ENCODE results near the gene CAPN5. TPM values are rescaled to one million over a fixed set of nuclear protein-coding genes. Genes with fewer than 3 reads are reported as not detected.
"Not testable (repeated sequence)": the region's sequence is repeated elsewhere in the genome, so short reads cannot be mapped to it uniquely, and the experiment has no call there.

The CAPN5 gene
- total and polyA plus RNA-seq, 2 donors = 1.5 to 3.0 TPM

DNA sequence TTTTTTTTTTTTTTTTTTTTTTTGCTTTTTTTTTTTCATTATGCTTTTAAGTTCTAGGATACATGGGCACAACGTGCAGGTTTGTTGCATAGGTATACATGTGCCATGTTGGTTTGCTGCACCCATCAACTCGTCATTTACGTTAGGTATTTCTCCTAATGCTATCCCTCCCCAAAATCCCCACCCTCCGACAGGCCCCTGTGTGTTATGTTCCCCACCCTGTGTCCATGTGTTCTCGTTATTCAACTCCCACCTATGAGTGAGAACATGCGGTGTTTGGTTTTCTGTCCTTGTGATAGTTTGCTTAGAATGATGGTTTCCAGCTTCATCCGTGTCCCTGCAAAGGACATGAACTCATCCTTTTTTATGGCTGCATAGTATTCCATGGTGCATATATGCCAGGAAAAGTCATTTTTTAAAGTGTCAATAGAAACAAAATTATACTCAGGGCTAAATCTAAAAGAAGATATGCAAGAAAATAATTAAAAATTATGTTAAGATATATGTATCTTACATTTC, 18.8 kb upstream of the CAPN5 start:
- H3K27ac ChIP-seq (ENCODE audit: low read depth in 1 of 2, low read length in 1 of 2); H3K9me3 ChIP-seq (ENCODE audit: control insufficient read depth in 2 of 2, insufficient read depth in 1 of 2, low read length in 1 of 2); H3K36me3 ChIP-seq (ENCODE audit: control insufficient read depth in 2 of 2, insufficient read depth in 2 of 2, low read length in 1 of 2); DNase-seq (ENCODE audit: low read depth in 6 of 9, low spot score in 9 of 9); H3K4me3 ChIP-seq (ENCODE audit: low read length in 2 of 2); H3K4me1 ChIP-seq (ENCODE audit: control insufficient read depth in 2 of 2, insufficient read depth in 2 of 2, low read length in 2 of 2): not testable (repeated sequence)
- H3K27me3 ChIP-seq (ENCODE audit: control insufficient read depth in 2 of 2, insufficient read depth in 1 of 2, low read length in 1 of 2) = peaks cover 6 to 16% of the 10 kb centered on the region in 2 donors
- WGBS = 74% methylated on average over 7 of the region's 7 CpGs

DNA sequence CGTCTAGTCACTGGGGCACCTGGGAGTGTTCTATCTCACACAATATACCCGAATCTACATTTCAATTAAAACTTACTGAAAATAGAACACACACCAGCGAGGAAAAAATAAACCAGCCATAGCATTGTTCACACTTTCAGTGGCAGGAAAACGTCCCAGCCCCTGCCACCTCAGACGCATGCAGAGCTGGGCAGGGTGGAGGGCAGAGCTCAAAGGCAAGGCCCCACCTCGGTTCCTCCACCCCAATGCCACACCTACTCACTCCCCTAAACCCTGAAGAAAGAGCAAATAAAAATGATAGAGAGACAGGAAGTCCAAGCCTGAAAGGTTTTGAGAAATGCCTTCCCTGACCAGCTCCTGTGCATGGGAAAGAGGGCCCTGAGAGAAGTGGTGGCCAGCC, 17.7 kb upstream of the CAPN5 start:
- WGBS = 96% methylated on average over 6 of the region's 6 CpGs
- no peaks in the 10 kb centered on the region for H3K9me3 ChIP-seq (ENCODE audit: control insufficient read depth in 2 of 2, insufficient read depth in 1 of 2, low read length in 1 of 2)
- H3K27me3 ChIP-seq (ENCODE audit: control insufficient read depth in 2 of 2, insufficient read depth in 1 of 2, low read length in 1 of 2) = peaks cover 6 to 16% of the 10 kb centered on the region in 2 donors
- no peaks in the 10 kb centered on the region for H3K36me3 ChIP-seq (ENCODE audit: control insufficient read depth in 2 of 2, insufficient read depth in 2 of 2, low read length in 1 of 2)
- H3K27ac ChIP-seq (ENCODE audit: low read depth in 1 of 2, low read length in 1 of 2) = no peak overlapping the region
- DNase-seq (ENCODE audit: low read depth in 6 of 9, low spot score in 9 of 9) = no peak
- no peak overlapping the region for H3K4me3 ChIP-seq (ENCODE audit: low read length in 2 of 2)
- peaks cover 0 to 7% of the 10 kb centered on the region in 2 donors for H3K4me1 ChIP-seq (ENCODE audit: control insufficient read depth in 2 of 2, insufficient read depth in 2 of 2, low read length in 2 of 2)

- Histone ChIP-seq H3K36me3 (ENCODE audit: control insufficient read depth in 2 of 2, insufficient read depth in 2 of 2, low read length in 1 of 2) (no peaks in the 10 kb centered on the region), H3K4me1 (ENCODE audit: control insufficient read depth in 2 of 2, insufficient read depth in 2 of 2, low read length in 2 of 2) (peaks cover 0 to 4% of the 10 kb centered on the region in 2 donors), H3K27ac (ENCODE audit: low read depth in 1 of 2, low read length in 1 of 2) (no peak overlapping the region), H3K27me3 (ENCODE audit: control insufficient read depth in 2 of 2, insufficient read depth in 1 of 2, low read length in 1 of 2) (no peaks in the 10 kb centered on the region), H3K4me3 (ENCODE audit: low read length in 2 of 2) (no peak overlapping the region), H3K9me3 (ENCODE audit: control insufficient read depth in 2 of 2, insufficient read depth in 1 of 2, low read length in 1 of 2) (peaks cover 2 to 8% of the 10 kb centered on the region in 2 donors)
- DNase-seq (ENCODE audit: low read depth in 6 of 9, low spot score in 9 of 9) = no peak
- WGBS = 95% methylated on average over 3 of the region's 3 CpGs
Measured at GRCh38 chr11:77051511-77051910, 15.3 kb upstream of the CAPN5 start.

DNA sequence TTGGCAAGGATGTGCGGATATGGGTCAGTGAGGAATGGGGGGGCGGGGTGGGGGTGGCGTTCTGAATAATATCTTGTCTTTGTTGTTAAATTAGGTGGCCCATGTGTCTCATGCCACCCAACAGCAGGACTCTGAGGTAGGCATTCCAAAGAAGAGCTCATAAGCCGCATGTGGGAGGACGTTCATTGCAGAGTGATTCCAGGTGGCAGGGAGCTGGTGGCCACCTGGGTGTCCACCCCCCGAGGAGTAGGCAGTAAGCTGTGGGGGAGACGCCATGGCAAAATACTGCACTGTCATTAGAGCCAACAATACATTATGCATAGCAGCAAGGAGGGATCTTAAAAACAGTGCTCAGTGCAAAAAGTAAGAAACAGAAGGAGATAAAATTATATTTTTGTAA, 14.3 kb upstream of the CAPN5 start:
- WGBS = 94% methylated on average over 7 of the region's 7 CpGs
- no peak overlapping the region for H3K27ac ChIP-seq (ENCODE audit: low read depth in 1 of 2, low read length in 1 of 2)
- no peak for DNase-seq (ENCODE audit: low read depth in 6 of 9, low spot score in 9 of 9)

DNA sequence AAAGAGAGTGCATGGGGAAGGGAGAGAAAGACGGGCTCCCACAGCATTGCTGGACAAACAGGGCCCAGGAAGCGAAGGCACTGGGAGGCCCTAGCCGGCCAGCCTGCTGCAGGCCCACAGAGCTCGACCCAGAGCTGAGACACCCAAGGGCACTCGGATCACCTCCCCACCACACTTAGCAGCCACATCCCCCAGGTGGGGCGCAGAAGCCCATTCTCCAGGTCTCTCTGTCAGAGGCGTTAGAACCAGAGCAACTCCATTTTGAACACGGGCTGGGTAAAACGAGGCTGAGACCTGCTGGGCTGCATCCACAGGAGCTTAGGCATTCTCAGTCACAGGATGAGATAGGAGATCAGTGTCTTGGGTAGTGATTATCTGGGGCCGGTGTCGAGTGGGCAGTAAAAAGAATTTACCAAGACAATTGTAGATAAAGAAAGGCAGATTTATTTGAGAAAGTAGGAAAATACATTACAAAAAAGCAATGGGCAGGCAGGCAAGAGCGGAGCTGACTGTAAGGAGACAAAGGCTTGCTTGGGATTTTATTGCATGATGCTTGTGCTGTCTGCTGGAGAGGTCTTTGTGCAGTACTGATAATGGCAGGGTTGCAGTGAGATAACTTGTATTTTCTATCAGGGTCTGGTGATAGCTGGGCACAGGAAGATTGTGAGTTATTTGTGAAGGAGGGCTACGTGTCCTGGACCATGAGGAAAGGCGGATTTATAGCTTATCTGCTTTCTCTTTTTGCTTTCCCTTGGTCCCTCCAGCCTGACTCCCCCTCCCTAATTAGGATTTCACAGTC, 13.4 kb upstream of the CAPN5 start:
- WGBS = 95% methylated on average over 14 of the region's 14 CpGs
- H3K36me3 ChIP-seq (ENCODE audit: control insufficient read depth in 2 of 2, insufficient read depth in 2 of 2, low read length in 1 of 2) = no peaks in the 10 kb centered on the region
- H3K9me3 ChIP-seq (ENCODE audit: control insufficient read depth in 2 of 2, insufficient read depth in 1 of 2, low read length in 1 of 2) = peaks cover 4 to 16% of the 10 kb centered on the region in 2 donors
- DNase-seq (ENCODE audit: low read depth in 6 of 9, low spot score in 9 of 9) = no peak
- no peaks in the 10 kb centered on the region for H3K4me1 ChIP-seq (ENCODE audit: control insufficient read depth in 2 of 2, insufficient read depth in 2 of 2, low read length in 2 of 2)
- H3K27ac ChIP-seq (ENCODE audit: low read depth in 1 of 2, low read length in 1 of 2) = no peak overlapping the region
- no peak overlapping the region for H3K4me3 ChIP-seq (ENCODE audit: low read length in 2 of 2)
- no peaks in the 10 kb centered on the region for H3K27me3 ChIP-seq (ENCODE audit: control insufficient read depth in 2 of 2, insufficient read depth in 1 of 2, low read length in 1 of 2)

More for the DNA sequence above, 14.3 kb upstream of the CAPN5 start:
- Histone ChIP-seq H3K4me3 (ENCODE audit: low read length in 2 of 2) (no peak overlapping the region), H3K36me3 (ENCODE audit: control insufficient read depth in 2 of 2, insufficient read depth in 2 of 2, low read length in 1 of 2) (no peaks in the 10 kb centered on the region), H3K27me3 (ENCODE audit: control insufficient read depth in 2 of 2, insufficient read depth in 1 of 2, low read length in 1 of 2) (no peaks in the 10 kb centered on the region), H3K4me1 (ENCODE audit: control insufficient read depth in 2 of 2, insufficient read depth in 2 of 2, low read length in 2 of 2) (no peaks in the 10 kb centered on the region), H3K9me3 (ENCODE audit: control insufficient read depth in 2 of 2, insufficient read depth in 1 of 2, low read length in 1 of 2) (peaks cover 4 to 16% of the 10 kb centered on the region in 2 donors)

DNA sequence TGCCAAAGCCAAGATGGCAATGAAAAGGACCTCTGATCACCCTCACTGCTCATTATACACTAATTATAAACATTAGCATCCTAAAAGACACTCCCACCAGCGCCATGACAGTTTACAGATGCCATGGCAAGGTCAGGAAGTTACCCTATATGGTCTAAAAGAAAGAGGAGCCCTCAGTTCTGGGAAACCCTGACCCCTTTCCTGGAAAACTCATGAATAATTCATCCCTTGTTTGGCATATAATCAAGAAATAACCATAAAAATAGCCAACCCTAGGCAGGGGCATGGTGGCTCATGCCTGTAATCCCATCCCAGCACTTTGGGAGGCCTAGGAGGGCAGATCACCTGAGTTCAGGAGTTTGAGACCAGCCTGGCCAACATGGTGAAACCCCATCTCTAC, 12.7 kb upstream of the CAPN5 start:
- 85% methylated on average over 1 of the region's 1 CpG for WGBS

DNA sequence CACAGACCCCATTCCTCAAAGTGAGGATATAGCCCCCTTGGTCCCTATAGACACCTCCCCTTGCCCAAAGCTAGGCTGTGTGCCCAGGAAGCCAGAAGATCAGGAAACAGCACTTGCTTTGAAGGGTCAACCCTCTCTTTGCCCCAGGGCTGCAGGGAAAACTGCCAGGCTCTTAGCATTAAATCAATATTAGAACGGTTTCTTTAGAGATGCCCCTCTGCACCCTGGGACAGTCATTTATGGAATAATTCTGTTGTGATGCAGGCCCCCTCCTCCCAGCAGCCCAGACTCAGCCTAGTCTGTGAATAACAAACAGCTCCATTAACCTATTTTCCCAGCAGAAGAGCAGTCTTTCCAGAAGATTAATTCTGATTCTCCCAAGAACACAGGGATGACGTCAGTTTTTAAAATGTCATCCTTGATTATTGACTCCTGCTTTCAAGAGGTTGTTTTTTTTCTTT, 11.6 kb upstream of the CAPN5 start:
- no peaks in the 10 kb centered on the region for H3K27me3 ChIP-seq (ENCODE audit: control insufficient read depth in 2 of 2, insufficient read depth in 1 of 2, low read length in 1 of 2)
- no peaks in the 10 kb centered on the region for H3K36me3 ChIP-seq (ENCODE audit: control insufficient read depth in 2 of 2, insufficient read depth in 2 of 2, low read length in 1 of 2)
- H3K4me1 ChIP-seq (ENCODE audit: control insufficient read depth in 2 of 2, insufficient read depth in 2 of 2, low read length in 2 of 2) = no peaks in the 10 kb centered on the region
- H3K9me3 ChIP-seq (ENCODE audit: control insufficient read depth in 2 of 2, insufficient read depth in 1 of 2, low read length in 1 of 2) = peaks cover 4 to 16% of the 10 kb centered on the region in 2 donors
- H3K27ac ChIP-seq (ENCODE audit: low read depth in 1 of 2, low read length in 1 of 2) = no peak overlapping the region
- no peak for DNase-seq (ENCODE audit: low read depth in 6 of 9, low spot score in 9 of 9)
- H3K4me3 ChIP-seq (ENCODE audit: low read length in 2 of 2) = no peak overlapping the region
- 94% methylated on average over 2 of the region's 2 CpGs for WGBS

More for the DNA sequence above, 12.7 kb upstream of the CAPN5 start:
- Histone ChIP-seq H3K4me3 (ENCODE audit: low read length in 2 of 2) (no peak overlapping the region), H3K9me3 (ENCODE audit: control insufficient read depth in 2 of 2, insufficient read depth in 1 of 2, low read length in 1 of 2) (peaks cover 4 to 16% of the 10 kb centered on the region in 2 donors), H3K27me3 (ENCODE audit: control insufficient read depth in 2 of 2, insufficient read depth in 1 of 2, low read length in 1 of 2) (no peaks in the 10 kb centered on the region), H3K27ac (ENCODE audit: low read depth in 1 of 2, low read length in 1 of 2) (no peak overlapping the region), H3K36me3 (ENCODE audit: control insufficient read depth in 2 of 2, insufficient read depth in 2 of 2, low read length in 1 of 2) (no peaks in the 10 kb centered on the region), H3K4me1 (ENCODE audit: control insufficient read depth in 2 of 2, insufficient read depth in 2 of 2, low read length in 2 of 2) (no peaks in the 10 kb centered on the region)
- no peak for DNase-seq (ENCODE audit: low read depth in 6 of 9, low spot score in 9 of 9)

- Histone ChIP-seq H3K27me3 (ENCODE audit: control insufficient read depth in 2 of 2, insufficient read depth in 1 of 2, low read length in 1 of 2) (no peaks in the 10 kb centered on the region), H3K9me3 (ENCODE audit: control insufficient read depth in 2 of 2, insufficient read depth in 1 of 2, low read length in 1 of 2) (peaks cover 4 to 16% of the 10 kb centered on the region in 2 donors), H3K27ac (ENCODE audit: low read depth in 1 of 2, low read length in 1 of 2) (no peak overlapping the region), H3K4me3 (ENCODE audit: low read length in 2 of 2) (no peak overlapping the region), H3K36me3 (ENCODE audit: control insufficient read depth in 2 of 2, insufficient read depth in 2 of 2, low read length in 1 of 2) (no peaks in the 10 kb centered on the region), H3K4me1 (ENCODE audit: control insufficient read depth in 2 of 2, insufficient read depth in 2 of 2, low read length in 2 of 2) (no peaks in the 10 kb centered on the region)
- WGBS = 97% methylated on average over 5 of the region's 5 CpGs
- DNase-seq (ENCODE audit: low read depth in 6 of 9, low spot score in 9 of 9) = no peak
Measured at GRCh38 chr11:77055913-77056312, 10.9 kb upstream of the CAPN5 start.

DNA sequence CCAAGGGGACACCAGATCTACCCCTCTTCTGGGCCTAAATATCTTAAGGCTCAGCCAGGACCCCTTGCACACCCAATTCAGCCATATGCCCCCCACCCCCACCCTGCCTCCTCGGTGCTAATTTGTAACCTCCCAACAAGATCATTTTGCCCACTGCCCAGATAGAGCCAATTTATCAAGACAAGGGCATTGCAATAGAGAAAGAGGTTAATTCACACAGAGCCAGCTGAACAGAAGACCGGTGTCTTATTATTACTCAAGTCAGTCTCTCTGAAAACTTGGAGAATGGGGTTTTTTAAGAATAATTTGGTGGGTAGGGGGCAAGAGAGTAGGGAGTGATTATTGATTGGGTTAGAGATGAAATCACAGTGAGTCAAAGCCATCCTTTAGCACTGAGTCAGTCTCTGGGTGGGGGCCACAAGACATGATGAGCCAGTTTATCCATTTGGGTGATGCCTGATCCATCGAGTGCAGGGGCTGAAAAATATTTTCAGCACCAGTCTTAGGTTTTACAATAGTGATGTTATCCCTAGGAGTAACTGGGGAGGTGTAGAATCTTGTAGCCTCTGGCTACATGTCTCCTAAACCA, 9.9 kb upstream of the CAPN5 start:
- no peaks in the 10 kb centered on the region for H3K4me1 ChIP-seq (ENCODE audit: control insufficient read depth in 2 of 2, insufficient read depth in 2 of 2, low read length in 2 of 2)
- 91% methylated on average over 3 of the region's 3 CpGs for WGBS
- no peak for DNase-seq (ENCODE audit: low read depth in 6 of 9, low spot score in 9 of 9)
- H3K27me3 ChIP-seq (ENCODE audit: control insufficient read depth in 2 of 2, insufficient read depth in 1 of 2, low read length in 1 of 2) = no peaks in the 10 kb centered on the region
- no peak overlapping the region for H3K27ac ChIP-seq (ENCODE audit: low read depth in 1 of 2, low read length in 1 of 2)
- H3K36me3 ChIP-seq (ENCODE audit: control insufficient read depth in 2 of 2, insufficient read depth in 2 of 2, low read length in 1 of 2) = no peaks in the 10 kb centered on the region
- peaks cover 4 to 18% of the 10 kb centered on the region in 2 donors for H3K9me3 ChIP-seq (ENCODE audit: control insufficient read depth in 2 of 2, insufficient read depth in 1 of 2, low read length in 1 of 2)
- no peak overlapping the region for H3K4me3 ChIP-seq (ENCODE audit: low read length in 2 of 2)

All from thymus (tissue), 11 donors.